Peyer's patch (tissue), 4 donors: Measurements from ENCODE around the gene TCF12.

Experiments used
- CTCF ChIP-seq, 6 experiments: fragments of 450-650 bp in 4 of 6; fragments of 200-600 bp in 2 of 6; sonication (generic) in 1 of 6; IDR thresholded peaks; one replicate each; pipeline ENCODE4 v1.5.1; 2017 to 2019; ENCODE audit warnings: antibody characterized with exemption in 6 of 6, mild to moderate bottlenecking in 3 of 6, moderate library complexity in 1 of 6
- POLR2A ChIP-seq, 2 donors: fragments of 450-650 bp; IDR thresholded peaks; one replicate each; pipeline ENCODE4 v1.5.1; 2017; ENCODE audit warnings: antibody characterized with exemption in 2 of 2, mild to moderate bottlenecking in 2 of 2, moderate library complexity in 2 of 2

- TF ChIP-seq CTCF (IDR thresholded peaks at IDR 0.05), result no peak
- no peak for TF ChIP-seq POLR2A (IDR thresholded peaks at IDR 0.05)
These were observed 210.6 kb downstream of the TCF12 start for GRCh38 chr15:57129064-57129463.
